ENCODE measurements around the gene IRF8.
"Not testable (repeated sequence)": the region's sequence is repeated elsewhere in the genome, so short reads cannot be mapped to it uniquely, and the experiment has no call there.

Gene IRF8

GRCh38 chr16:85869206-85869605 is 29.8 kb upstream of the IRF8 start:
- no peak for DNase-seq

GRCh38 chr16:85869785-85870558 is 29.0 kb upstream of the IRF8 start:
- DNase-seq: peak in 1 of 2 donors; percentile 31

- DNase-seq: no peak
Measured at GRCh38 chr16:85871756-85872155, 27.2 kb upstream of the IRF8 start.

GRCh38 chr16:85872734-85873133 is 26.2 kb upstream of the IRF8 start:
- no peak for DNase-seq

- DNase-seq: no peak
Measured at GRCh38 chr16:85873153-85873552, 25.8 kb upstream of the IRF8 start.

GRCh38 chr16:85874031-85874430 is 24.9 kb upstream of the IRF8 start:
- DNase-seq: not testable (repeated sequence)

- DNase-seq: no peak
Measured at GRCh38 chr16:85878407-85878806, 20.6 kb upstream of the IRF8 start.

GRCh38 chr16:85878875-85879274 is 20.1 kb upstream of the IRF8 start:
- no peak for DNase-seq

GRCh38 chr16:85879549-85879948 is 19.4 kb upstream of the IRF8 start:
- DNase-seq: no peak

- no peak for DNase-seq
Measured at GRCh38 chr16:85879975-85880831, 18.8 kb upstream of the IRF8 start.

GRCh38 chr16:85880861-85881260 is 18.1 kb upstream of the IRF8 start:
- no peak for DNase-seq

GRCh38 chr16:85881436-85881835 is 17.5 kb upstream of the IRF8 start:
- no peak for DNase-seq

- no peak for DNase-seq
Measured at GRCh38 chr16:85882181-85882810, 16.7 kb upstream of the IRF8 start.

- DNase-seq: no peak
Measured at GRCh38 chr16:85883813-85884212, 15.1 kb upstream of the IRF8 start.

GRCh38 chr16:85884808-85885463 is 14.0 kb upstream of the IRF8 start:
- DNase-seq: no peak

GRCh38 chr16:85885537-85885936 is 13.4 kb upstream of the IRF8 start:
- DNase-seq: no peak

GRCh38 chr16:85888405-85889331 is 10.3 kb upstream of the IRF8 start:
- peak in 1 of 2 donors; percentile 44 for DNase-seq

- no peak for DNase-seq
Measured at GRCh38 chr16:85891033-85891775, 7.8 kb upstream of the IRF8 start.

- DNase-seq: no peak
Measured at GRCh38 chr16:85891776-85892166, 7.2 kb upstream of the IRF8 start.

GRCh38 chr16:85892760-85893159 is 6.2 kb upstream of the IRF8 start:
- DNase-seq: no peak

GRCh38 chr16:85894266-85894665 is 4.7 kb upstream of the IRF8 start:
- no peak for DNase-seq
